ENCODE data around the gene OR6V1.
"Not testable (repeated sequence)": the region's sequence is repeated elsewhere in the genome, so short reads cannot be mapped to it uniquely, and the experiment has no call there.

OR6V1 gene

GRCh38 chr7:143063741-143064140, 11.6 kb downstream of the OR6V1 start:
- Histone ChIP-seq H3K27ac (ENCODE audit: low read depth in 2 of 2, low read length in 2 of 2) (no peak overlapping the region), H3K9me3 (ENCODE audit: control insufficient read depth in 2 of 2, low read length in 2 of 2) (no peaks in the 10 kb centered on the region), H3K4me1 (ENCODE audit: control insufficient read depth in 2 of 2, insufficient read depth in 2 of 2, low read length in 2 of 2) (no peaks in the 10 kb centered on the region), H3K27me3 (ENCODE audit: control insufficient read depth in 2 of 2, insufficient read depth in 2 of 2, low read length in 2 of 2) (no peaks in the 10 kb centered on the region), H3K4me3 (ENCODE audit: low read length in 2 of 2) (no peak overlapping the region), H3K9ac (ENCODE audit: low read depth in 1 of 2, low read length in 2 of 2) (no peak overlapping the region), H3K36me3 (ENCODE audit: control insufficient read depth in 2 of 2, insufficient read depth in 2 of 2, low read length in 2 of 2) (no peaks in the 10 kb centered on the region)

- no peak overlapping the region for H3K4me3 ChIP-seq (ENCODE audit: low read length in 2 of 2)
- H3K27ac ChIP-seq (ENCODE audit: low read depth in 2 of 2, low read length in 2 of 2): no peak overlapping the region
- no peaks in the 10 kb centered on the region for H3K9me3 ChIP-seq (ENCODE audit: control insufficient read depth in 2 of 2, low read length in 2 of 2)
- no peaks in the 10 kb centered on the region for H3K27me3 ChIP-seq (ENCODE audit: control insufficient read depth in 2 of 2, insufficient read depth in 2 of 2, low read length in 2 of 2)
- H3K4me1 ChIP-seq (ENCODE audit: control insufficient read depth in 2 of 2, insufficient read depth in 2 of 2, low read length in 2 of 2): no peaks in the 10 kb centered on the region
- H3K36me3 ChIP-seq (ENCODE audit: control insufficient read depth in 2 of 2, insufficient read depth in 2 of 2, low read length in 2 of 2): no peaks in the 10 kb centered on the region
- no peak overlapping the region for H3K9ac ChIP-seq (ENCODE audit: low read depth in 1 of 2, low read length in 2 of 2)
Observed at GRCh38 chr7:143068446-143068845, 16.3 kb downstream of the OR6V1 start.

GRCh38 chr7:143069912-143070500, 17.9 kb downstream of the OR6V1 start:
- no peak overlapping the region for H3K9ac ChIP-seq (ENCODE audit: low read depth in 1 of 2, low read length in 2 of 2)
- no peak overlapping the region for H3K27ac ChIP-seq (ENCODE audit: low read depth in 2 of 2, low read length in 2 of 2)
- H3K4me3 ChIP-seq (ENCODE audit: low read length in 2 of 2): no peak overlapping the region
- H3K4me1 ChIP-seq (ENCODE audit: control insufficient read depth in 2 of 2, insufficient read depth in 2 of 2, low read length in 2 of 2): no peaks in the 10 kb centered on the region
- H3K36me3 ChIP-seq (ENCODE audit: control insufficient read depth in 2 of 2, insufficient read depth in 2 of 2, low read length in 2 of 2): no peaks in the 10 kb centered on the region
- no peaks in the 10 kb centered on the region for H3K9me3 ChIP-seq (ENCODE audit: control insufficient read depth in 2 of 2, low read length in 2 of 2)
- no peaks in the 10 kb centered on the region for H3K27me3 ChIP-seq (ENCODE audit: control insufficient read depth in 2 of 2, insufficient read depth in 2 of 2, low read length in 2 of 2)

GRCh38 chr7:143073556-143073955, 21.4 kb downstream of the OR6V1 start:
- Histone ChIP-seq H3K4me1 (ENCODE audit: control insufficient read depth in 2 of 2, insufficient read depth in 2 of 2, low read length in 2 of 2) (no peaks in the 10 kb centered on the region), H3K36me3 (ENCODE audit: control insufficient read depth in 2 of 2, insufficient read depth in 2 of 2, low read length in 2 of 2) (no peaks in the 10 kb centered on the region), H3K9me3 (ENCODE audit: control insufficient read depth in 2 of 2, low read length in 2 of 2) (no peaks in the 10 kb centered on the region), H3K4me3 (ENCODE audit: low read length in 2 of 2) (no peak overlapping the region), H3K27me3 (ENCODE audit: control insufficient read depth in 2 of 2, insufficient read depth in 2 of 2, low read length in 2 of 2) (no peaks in the 10 kb centered on the region), H3K9ac (ENCODE audit: low read depth in 1 of 2, low read length in 2 of 2) (no peak overlapping the region), H3K27ac (ENCODE audit: low read depth in 2 of 2, low read length in 2 of 2) (no peak overlapping the region)

- Histone ChIP-seq H3K9me3 (ENCODE audit: control insufficient read depth in 2 of 2, low read length in 2 of 2) (no peaks in the 10 kb centered on the region), H3K36me3 (ENCODE audit: control insufficient read depth in 2 of 2, insufficient read depth in 2 of 2, low read length in 2 of 2) (no peaks in the 10 kb centered on the region), H3K9ac (ENCODE audit: low read depth in 1 of 2, low read length in 2 of 2) (no peak overlapping the region), H3K4me1 (ENCODE audit: control insufficient read depth in 2 of 2, insufficient read depth in 2 of 2, low read length in 2 of 2) (no peaks in the 10 kb centered on the region), H3K27me3 (ENCODE audit: control insufficient read depth in 2 of 2, insufficient read depth in 2 of 2, low read length in 2 of 2) (no peaks in the 10 kb centered on the region), H3K27ac (ENCODE audit: low read depth in 2 of 2, low read length in 2 of 2) (no peak overlapping the region), H3K4me3 (ENCODE audit: low read length in 2 of 2) (no peak overlapping the region)
Observed at GRCh38 chr7:143074141-143074540, 22.0 kb downstream of the OR6V1 start.

- no peaks in the 10 kb centered on the region for H3K36me3 ChIP-seq (ENCODE audit: control insufficient read depth in 2 of 2, insufficient read depth in 2 of 2, low read length in 2 of 2)
- H3K27me3 ChIP-seq (ENCODE audit: control insufficient read depth in 2 of 2, insufficient read depth in 2 of 2, low read length in 2 of 2): no peaks in the 10 kb centered on the region
- peaks cover 0 to 1% of the 10 kb centered on the region in 2 donors for H3K9me3 ChIP-seq (ENCODE audit: control insufficient read depth in 2 of 2, low read length in 2 of 2)
- H3K4me3 ChIP-seq (ENCODE audit: low read length in 2 of 2): no peak overlapping the region
- H3K27ac ChIP-seq (ENCODE audit: low read depth in 2 of 2, low read length in 2 of 2): no peak overlapping the region
- H3K4me1 ChIP-seq (ENCODE audit: control insufficient read depth in 2 of 2, insufficient read depth in 2 of 2, low read length in 2 of 2): no peaks in the 10 kb centered on the region
- H3K9ac ChIP-seq (ENCODE audit: low read depth in 1 of 2, low read length in 2 of 2): no peak overlapping the region
Observed at GRCh38 chr7:143085109-143085508, 33.0 kb downstream of the OR6V1 start.

GRCh38 chr7:143085610-143086009, 33.5 kb downstream of the OR6V1 start:
- H3K9ac ChIP-seq (ENCODE audit: low read depth in 1 of 2, low read length in 2 of 2); H3K9me3 ChIP-seq (ENCODE audit: control insufficient read depth in 2 of 2, low read length in 2 of 2); H3K36me3 ChIP-seq (ENCODE audit: control insufficient read depth in 2 of 2, insufficient read depth in 2 of 2, low read length in 2 of 2); H3K4me1 ChIP-seq (ENCODE audit: control insufficient read depth in 2 of 2, insufficient read depth in 2 of 2, low read length in 2 of 2); H3K27me3 ChIP-seq (ENCODE audit: control insufficient read depth in 2 of 2, insufficient read depth in 2 of 2, low read length in 2 of 2); H3K27ac ChIP-seq (ENCODE audit: low read depth in 2 of 2, low read length in 2 of 2); H3K4me3 ChIP-seq (ENCODE audit: low read length in 2 of 2): not testable (repeated sequence)

GRCh38 chr7:143088549-143089231, 36.5 kb downstream of the OR6V1 start:
- H3K9ac ChIP-seq (ENCODE audit: low read depth in 1 of 2, low read length in 2 of 2); H3K4me3 ChIP-seq (ENCODE audit: low read length in 2 of 2); H3K27ac ChIP-seq (ENCODE audit: low read depth in 2 of 2, low read length in 2 of 2); H3K4me1 ChIP-seq (ENCODE audit: control insufficient read depth in 2 of 2, insufficient read depth in 2 of 2, low read length in 2 of 2); H3K9me3 ChIP-seq (ENCODE audit: control insufficient read depth in 2 of 2, low read length in 2 of 2); H3K27me3 ChIP-seq (ENCODE audit: control insufficient read depth in 2 of 2, insufficient read depth in 2 of 2, low read length in 2 of 2); H3K36me3 ChIP-seq (ENCODE audit: control insufficient read depth in 2 of 2, insufficient read depth in 2 of 2, low read length in 2 of 2): not testable (repeated sequence)

- Histone ChIP-seq H3K4me1 (ENCODE audit: control insufficient read depth in 2 of 2, insufficient read depth in 2 of 2, low read length in 2 of 2) (no peaks in the 10 kb centered on the region), H3K36me3 (ENCODE audit: control insufficient read depth in 2 of 2, insufficient read depth in 2 of 2, low read length in 2 of 2) (no peaks in the 10 kb centered on the region), H3K27ac (ENCODE audit: low read depth in 2 of 2, low read length in 2 of 2) (no peak overlapping the region), H3K27me3 (ENCODE audit: control insufficient read depth in 2 of 2, insufficient read depth in 2 of 2, low read length in 2 of 2) (no peaks in the 10 kb centered on the region), H3K9me3 (ENCODE audit: control insufficient read depth in 2 of 2, low read length in 2 of 2) (peaks cover 3% of the 10 kb centered on the region in 2 donors), H3K9ac (ENCODE audit: low read depth in 1 of 2, low read length in 2 of 2) (no peak overlapping the region), H3K4me3 (ENCODE audit: low read length in 2 of 2) (no peak overlapping the region)
Observed at GRCh38 chr7:143096146-143096545, 44.0 kb downstream of the OR6V1 start.

- not testable (repeated sequence) for H3K4me3 ChIP-seq (ENCODE audit: low read length in 2 of 2); H3K27me3 ChIP-seq (ENCODE audit: control insufficient read depth in 2 of 2, insufficient read depth in 2 of 2, low read length in 2 of 2); H3K4me1 ChIP-seq (ENCODE audit: control insufficient read depth in 2 of 2, insufficient read depth in 2 of 2, low read length in 2 of 2); H3K36me3 ChIP-seq (ENCODE audit: control insufficient read depth in 2 of 2, insufficient read depth in 2 of 2, low read length in 2 of 2); H3K27ac ChIP-seq (ENCODE audit: low read depth in 2 of 2, low read length in 2 of 2); H3K9ac ChIP-seq (ENCODE audit: low read depth in 1 of 2, low read length in 2 of 2); H3K9me3 ChIP-seq (ENCODE audit: control insufficient read depth in 2 of 2, low read length in 2 of 2)
Observed at GRCh38 chr7:143099579-143099978, 47.4 kb downstream of the OR6V1 start.

Measured in mucosa of rectum (tissue), 2 donors.